ENCODE measurements around the gene ARPP21.

GRCh38 chr3:35745802-35746484, 106.6 kb downstream of the ARPP21 start:
- TF ChIP-seq POLR2A (IDR thresholded peaks at IDR 0.05; ENCODE audit: low read depth): no peak
- TF ChIP-seq EP300 (IDR thresholded peaks at IDR 0.05): no peak
- no peak for TF ChIP-seq CTCF (IDR thresholded peaks at IDR 0.05)
- no peak for TF ChIP-seq POLR2AphosphoS5 (IDR thresholded peaks at IDR 0.05)
